ENCODE data around the gene C11orf58.

DNA sequence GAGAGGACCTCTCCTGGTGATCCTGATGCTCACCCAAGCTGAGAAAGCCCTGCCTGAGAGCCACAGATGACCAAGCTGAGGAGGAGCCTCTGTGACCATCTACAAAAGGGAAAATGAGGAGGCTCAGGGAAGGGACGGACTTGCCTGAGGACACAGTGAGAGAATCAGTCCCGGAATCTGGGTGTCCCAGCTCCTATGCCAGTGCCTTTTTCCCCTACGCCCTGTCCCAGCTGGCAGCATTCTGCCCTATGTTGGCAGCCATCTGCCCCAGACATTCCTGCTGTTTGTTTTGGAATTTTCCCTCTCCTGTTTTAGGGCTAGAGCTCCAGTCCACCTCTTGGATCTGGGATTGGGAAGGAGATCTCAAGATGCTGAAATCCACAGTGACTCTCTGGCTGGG lies 54.6 kb downstream of the C11orf58 start:
- TF ChIP-seq POLR2A (IDR thresholded peaks at IDR 0.05; ENCODE audit: low read length) = no peak
- TF ChIP-seq GATA1 (IDR thresholded peaks at IDR 0.05; ENCODE audit: low read depth, low read length) = no peak
